Activated B cell treated with CpG ODN at 0.5 μM for 24 hours (primary cell): Measurements from ENCODE around the gene TNNI2. TPM values are rescaled to one million over a fixed set of nuclear protein-coding genes. Genes with fewer than 3 reads are reported as not detected.

ENCODE experiments used
- ATAC-seq: fragments of 200-7000 bp; cut with Tn5 transposase; one replicate; pipeline ENCODE4 v1.10.0; 2021; ENCODE audit warnings: low read depth, mild to moderate bottlenecking, moderate library complexity
- CTCF ChIA-PET: fragments of 350-600 bp; sonication (Branson Sonifier 250); formaldehyde crosslinking; loops from one replicate; lab custom pipeline; 2021; ENCODE audit warnings: antibody characterized with exemption; lab: Charles Lee
- POLR2A ChIA-PET: fragments of 350-600 bp; sonication (Branson Sonifier 250); formaldehyde crosslinking; loops from one replicate; lab custom pipeline; 2021; ENCODE audit warnings: antibody characterized with exemption; lab: Charles Lee
- DNase-seq: peaks from one replicate; pipeline ENCODE4 v3.0.0; 2022
- H3K27ac Mint-ChIP-seq: one replicate; pipeline ENCODE4 v1.8.0; 2020; ENCODE audit warnings: mixed read lengths
- H3K27me3 Mint-ChIP-seq: one replicate; pipeline ENCODE4 v1.8.0; 2021; ENCODE audit warnings: mixed read lengths
- H3K36me3 Mint-ChIP-seq: one replicate; pipeline ENCODE4 v1.8.0; 2021; ENCODE audit warnings: low read depth, mixed read lengths
- H3K4me1 Mint-ChIP-seq: one replicate; pipeline ENCODE4 v1.8.0; 2021; ENCODE audit warnings: mixed read lengths
- H3K4me3 Mint-ChIP-seq: one replicate; pipeline ENCODE4 v1.8.0; 2020; ENCODE audit warnings: mild to moderate bottlenecking, mixed read lengths
- H3K9me3 Mint-ChIP-seq: one replicate; pipeline ENCODE4 v1.8.0; 2020; ENCODE audit warnings: mixed read lengths
- CTCF ChIP-seq: fragments of 200-600 bp; IDR thresholded peaks from one replicate; pipeline ENCODE4 v1.8.0; 2022; ENCODE audit warnings: antibody characterized with exemption, mild to moderate bottlenecking
- intact Hi-C: fragments of 100-400 bp; cut with micrococcal nuclease; formaldehyde crosslinking; loops from one replicate; pipeline ENCODE4 v1.15.1; 2024
- total RNA-seq: library from RNA; stranded (reverse); gene quantifications from 2 replicates; pipeline ENCODE4 v1.2.3, GENCODE V29; 2022

TNNI2 gene
- total RNA-seq, 1 donor from 2014 or later, result 1.0 TPM

DNA sequence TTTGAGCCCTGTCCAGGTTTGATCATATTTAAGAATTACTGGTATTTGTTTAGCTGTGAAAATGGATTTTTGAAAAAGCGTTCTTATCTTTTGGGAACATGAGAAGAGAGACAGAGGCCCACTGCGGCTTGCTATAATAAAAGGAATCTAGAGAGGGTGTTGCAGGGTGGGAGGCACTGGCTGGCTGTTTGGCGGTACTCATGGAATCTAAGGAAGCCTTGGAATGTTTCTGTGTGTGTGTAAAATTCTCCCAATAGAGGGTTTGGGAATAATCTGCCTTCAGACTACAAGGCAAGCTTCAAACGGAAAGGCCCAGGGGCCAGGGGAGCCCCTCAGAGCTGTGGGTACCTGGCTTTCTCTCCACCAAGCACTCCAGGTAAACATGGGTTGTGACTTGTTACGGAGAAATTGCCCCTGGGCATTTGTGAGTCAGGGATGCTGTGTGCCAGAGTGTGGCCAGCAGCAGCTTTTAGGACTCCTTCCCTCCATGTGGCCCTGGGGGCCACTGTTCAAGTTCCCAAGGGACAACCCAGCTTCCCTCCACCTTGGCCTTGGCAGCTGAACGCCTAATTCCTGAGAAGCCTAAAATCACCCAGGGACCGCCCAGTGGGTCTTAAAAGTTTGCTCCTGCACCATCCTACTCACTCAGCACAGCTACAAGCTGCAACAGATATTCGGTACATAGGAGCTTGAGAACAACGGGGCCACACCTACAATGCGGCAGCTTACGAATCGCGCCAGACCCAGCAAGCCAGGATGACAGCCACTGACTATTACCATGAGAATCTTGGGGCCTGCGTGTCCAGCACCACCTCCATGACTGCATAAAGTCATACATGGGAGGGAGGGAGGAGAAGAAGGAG is 18.1 kb upstream of the TNNI2 start:
- no peak for DNase-seq
- CTCF ChIA-PET, result interaction anchor here (1.6 kb wide), 1 partner anchor 12 kb away, joined by 4 read pairs; no protein-coding TSS in a partner anchor
- no peak for ATAC-seq
- Mint-ChIP-seq H3K36me3 (no peaks in the 10 kb centered on the region), H3K27me3 (peaks cover 10% of the 10 kb centered on the region), H3K9me3 (peaks cover 3% of the 10 kb centered on the region), H3K27ac (no peak overlapping the region), H3K4me3 (no peak overlapping the region), H3K4me1 (no peaks in the 10 kb centered on the region)
- intact Hi-C loops, result no loop called here
- TF ChIP-seq CTCF, result no peak
- POLR2A ChIA-PET, result no interaction called here

- peaks cover 3% of the 10 kb centered on the region for H3K9me3 Mint-ChIP-seq
- TF ChIP-seq CTCF, result no peak
- no peaks in the 10 kb centered on the region for H3K4me1 Mint-ChIP-seq
- no peak for DNase-seq
- CTCF ChIA-PET, result interaction anchor here (1.6 kb wide), 1 partner anchor 11 kb away, joined by 4 read pairs; no protein-coding TSS in a partner anchor
- no peak overlapping the region for H3K4me3 Mint-ChIP-seq
- H3K36me3 Mint-ChIP-seq, result no peaks in the 10 kb centered on the region
- no peak overlapping the region for H3K27ac Mint-ChIP-seq
- POLR2A ChIA-PET, result no interaction called here
- intact Hi-C loops, result no loop called here
- peaks cover 10% of the 10 kb centered on the region for H3K27me3 Mint-ChIP-seq
- no peak for ATAC-seq
These were observed 17.2 kb upstream of the TNNI2 start for GRCh38 chr11:1821562-1821961.

GRCh38 chr11:1822648-1823375 is 16.0 kb upstream of the TNNI2 start:
- no peak overlapping the region for H3K27ac Mint-ChIP-seq
- no peaks in the 10 kb centered on the region for H3K4me1 Mint-ChIP-seq
- POLR2A ChIA-PET, result no interaction called here
- ATAC-seq (no peak), DNase-seq (no peak)
- TF ChIP-seq CTCF, result no peak
- H3K36me3 Mint-ChIP-seq, result no peaks in the 10 kb centered on the region
- H3K4me3 Mint-ChIP-seq, result no peak overlapping the region
- H3K9me3 Mint-ChIP-seq, result peaks cover 3% of the 10 kb centered on the region
- peaks cover 12% of the 10 kb centered on the region for H3K27me3 Mint-ChIP-seq
- CTCF ChIA-PET, result interaction anchor here (1.2 kb wide), 1 partner anchor 129 kb away, joined by 6 read pairs; no protein-coding TSS in a partner anchor
- intact Hi-C loops, result no loop called here

DNA sequence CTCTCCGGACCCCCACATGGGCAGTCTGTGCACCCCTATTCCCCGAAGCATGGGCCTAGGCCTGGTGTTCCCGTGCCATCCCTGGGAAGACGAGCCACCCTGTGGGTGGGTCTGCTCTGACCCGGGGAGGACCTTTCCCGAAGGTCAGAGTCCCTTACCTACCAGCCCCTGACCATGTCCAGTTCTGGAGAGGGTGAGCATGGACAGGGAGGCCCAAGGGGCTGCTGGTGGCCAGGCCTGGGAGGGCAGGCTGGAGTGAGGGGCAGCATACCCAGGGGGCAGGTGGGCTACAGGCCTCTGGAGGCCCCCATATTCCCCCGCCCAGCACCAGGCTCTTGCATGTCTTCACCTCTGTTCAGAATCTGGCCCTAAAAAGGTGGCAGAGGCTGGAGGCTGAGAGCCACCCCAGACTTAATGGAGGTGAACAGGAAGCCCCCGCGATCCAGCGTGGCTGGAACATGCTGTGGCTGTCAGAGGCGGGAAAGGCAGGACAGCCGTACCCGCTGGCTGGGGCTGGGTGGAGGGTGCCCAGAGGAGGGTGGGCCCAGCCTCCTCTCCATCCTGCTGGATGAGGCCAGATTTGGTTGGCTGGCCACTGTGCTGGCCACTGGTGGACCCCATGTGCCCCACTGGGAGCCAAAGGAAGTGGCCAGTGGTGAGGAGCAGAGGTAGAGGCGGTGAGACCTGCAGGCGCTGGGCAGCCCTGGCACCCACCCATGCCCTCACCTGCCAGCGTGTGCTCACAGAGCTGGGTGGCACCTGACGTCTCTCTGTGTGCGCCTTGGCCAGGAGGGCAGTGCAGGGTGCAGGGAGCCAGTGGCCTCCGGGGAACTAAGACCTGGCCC is 15.2 kb upstream of the TNNI2 start:
- intact Hi-C loops, result no loop called here
- ChIA-PET POLR2A (no interaction called here), CTCF (interaction anchor here (1.1 to 1.7 kb wide), 2 partner anchors 9 to 171 kb away, joined by 3 to 4 read pairs; no protein-coding TSS in a partner anchor)
- H3K27ac Mint-ChIP-seq, result no peak overlapping the region
- ATAC-seq (no peak), DNase-seq (no peak)
- H3K36me3 Mint-ChIP-seq, result no peaks in the 10 kb centered on the region
- no peaks in the 10 kb centered on the region for H3K4me1 Mint-ChIP-seq
- TF ChIP-seq CTCF, result no peak
- H3K27me3 Mint-ChIP-seq, result peaks cover 10% of the 10 kb centered on the region
- H3K4me3 Mint-ChIP-seq, result no peak overlapping the region
- no peaks in the 10 kb centered on the region for H3K9me3 Mint-ChIP-seq
